C4-2B (cell line): ENCODE measurements around the gene RIMBP2.

Source experiments
- CTCF ChIP-seq: fragments of 450-650 bp; conservative IDR thresholded peaks from 2 replicates; pipeline ENCODE4 v1.5.1; 2017; ENCODE audit warnings: mild to moderate bottlenecking
- ZFX ChIP-seq: fragments of 450-650 bp; IDR thresholded peaks from 2 replicates; pipeline ENCODE4 v1.6.1; 2017

- no peak for TF ChIP-seq CTCF
- TF ChIP-seq ZFX: no peak
These were observed 282.3 kb downstream of the RIMBP2 start for GRCh38 chr12:130433834-130434233.
